HCT116 (cell line): ENCODE data around the gene FAM110D. TPM values are rescaled to one million over a fixed set of nuclear protein-coding genes. Genes with fewer than 3 reads are reported as not detected.
A peak's percentile ranks its signal among the peaks of the same experiment; 100 is the strongest.

Source experiments
- ATAC-seq: fragments of 200-7000 bp; cut with Tn5 transposase; 2 replicates; pipeline ENCODE4 v1.9.1; 2020; ENCODE audit warnings: mild to moderate bottlenecking, moderate library complexity
- BruUV-seq: library from RNA; stranded (reverse); fragments of 400-500 nt; replicated peaks from 2 replicates; lab custom pipeline; 2021; lab: Mats Ljungman, UMichigan
- CTCF ChIA-PET: fragments of 300-600 bp; sonication (Branson Sonifier 250); formaldehyde crosslinking; loops from one replicate; lab custom pipeline; 2021; ENCODE audit warnings: antibody characterized with exemption; lab: Charles Lee
- POLR2A ChIA-PET: fragments of 300-600, 350-600 bp; sonication (Branson Sonifier 250); formaldehyde crosslinking; loops from one replicate; lab custom pipeline; 2021; ENCODE audit warnings: antibody characterized with exemption; lab: Charles Lee
- RAD21 ChIA-PET, 2 experiments: fragments of 300-600 bp; sonication (Branson Sonifier 250); formaldehyde crosslinking; loops; one replicate each; lab custom pipeline; 2023; ENCODE audit warnings: low total read pairs in 2 of 2; ENCODE audit not compliant: uncharacterized antibody in 2 of 2, unreplicated experiment in 2 of 2, low non-redundant PET in 1 of 2; lab: Charles Lee
- DNase-seq: peaks from one replicate; pipeline ENCODE4 v3.0.0-alpha.2; 2010; ENCODE audit warnings: low read depth, low spot score
- H2AFZ ChIP-seq: fragments of 200-600 bp; shearing (Covaris generic), sonication (generic); 2 replicates; pipeline ENCODE4 v1.6.1; 2017; ENCODE audit warnings: low read depth, mixed run types, mixed read lengths, antibody characterized with exemption, low read length; ENCODE audit not compliant: poor library complexity, severe bottlenecking
- H3K27ac ChIP-seq: 2 replicates; pipeline ENCODE4 v1.5.1; 2012; ENCODE audit warnings: low read depth, low read length
- H3K27me3 ChIP-seq: fragments of 200-600 bp; sonication (generic); 2 replicates; pipeline ENCODE4 v1.6.1; 2016; ENCODE audit warnings: mixed run types, low read length, mixed read lengths; ENCODE audit not compliant: insufficient read depth
- H3K36me3 ChIP-seq, 2 experiments: fragments of 200-500 bp in 1 of 2; fragments of 200-600 bp in 1 of 2; sonication (Bioruptor generic) in 1 of 2; sonication (generic) in 1 of 2; 2 replicates each; pipeline versions ENCODE4 v1.5.1 to v1.6.1; 2014 to 2016; ENCODE audit warnings: low read length in 2 of 2, inconsistent platforms in 1 of 2, mixed read lengths in 1 of 2, mixed run types in 1 of 2; ENCODE audit not compliant: insufficient read depth in 2 of 2, control insufficient read depth in 1 of 2
- H3K4me1 ChIP-seq, 2 experiments: fragments of 200-600 bp in 1 of 2; sonication (generic) in 1 of 2; 2 replicates each; pipeline versions ENCODE4 v1.5.1 to v1.6.1; 2012 to 2017; ENCODE audit warnings: low read length in 2 of 2, inconsistent platforms in 1 of 2, mild to moderate bottlenecking in 1 of 2, mixed read lengths in 1 of 2, mixed run types in 1 of 2, moderate library complexity in 1 of 2; ENCODE audit not compliant: insufficient read depth in 2 of 2, control insufficient read depth in 1 of 2
- H3K4me2 ChIP-seq: fragments of 200-600 bp; sonication (generic); 2 replicates; pipeline ENCODE4 v1.6.1; 2017; ENCODE audit warnings: mixed run types, low read length, mixed read lengths
- H3K4me3 ChIP-seq, 2 experiments: fragments of 200-600 bp in 1 of 2; sonication (generic) in 1 of 2; replicated peaks in 1 of 2; 2 replicates each; pipeline ENCODE4 v1.5.1; 2011 to 2016; ENCODE audit warnings: low read length in 2 of 2, control low read depth in 1 of 2, low read depth in 1 of 2, mild to moderate bottlenecking in 1 of 2, mixed read lengths in 1 of 2, mixed run types in 1 of 2
- H3K79me2 ChIP-seq: fragments of 200-600 bp; sonication (generic); 2 replicates; pipeline ENCODE4 v1.6.1; 2017; ENCODE audit warnings: mild to moderate bottlenecking, mixed run types, low read length, moderate library complexity, mixed read lengths; ENCODE audit not compliant: insufficient read depth
- H3K9ac ChIP-seq: fragments of 200-600 bp; sonication (generic); 2 replicates; pipeline ENCODE4 v1.6.1; 2016; ENCODE audit warnings: low read length, mixed read lengths
- H3K9me2 ChIP-seq: fragments of 200-600 bp; sonication (generic), shearing (Covaris generic); 2 replicates; pipeline ENCODE4 v1.6.1; 2017; ENCODE audit warnings: mixed run types, mild to moderate bottlenecking, moderate library complexity; ENCODE audit not compliant: insufficient read depth
- H3K9me3 ChIP-seq, 2 experiments: fragments of 200-500 bp in 1 of 2; fragments of 200-600 bp in 1 of 2; sonication (Bioruptor generic) in 1 of 2; sonication (generic) in 1 of 2; 2 replicates each; pipeline ENCODE4 v1.6.1; 2014 to 2017; ENCODE audit warnings: low read length in 2 of 2, mixed read lengths in 2 of 2, inconsistent platforms in 1 of 2, low read depth in 1 of 2, mild to moderate bottlenecking in 1 of 2, mixed run types in 1 of 2, moderate library complexity in 1 of 2; ENCODE audit not compliant: control insufficient read depth in 1 of 2, insufficient read depth in 1 of 2
- H4K20me1 ChIP-seq: fragments of 200-600 bp; sonication (generic), shearing (Covaris generic); 2 replicates; pipeline ENCODE4 v1.6.1; 2017; ENCODE audit warnings: mixed run types, mild to moderate bottlenecking, moderate library complexity; ENCODE audit not compliant: insufficient read depth
- ATF3 ChIP-seq: IDR thresholded peaks from 2 replicates; pipeline ENCODE4 v1.6.1; 2012
- CBX3 ChIP-seq: IDR thresholded peaks from 2 replicates; pipeline ENCODE4 v1.6.1; 2012; ENCODE audit warnings: low read depth
- CEBPB ChIP-seq: IDR thresholded peaks from 2 replicates; pipeline ENCODE4 v1.6.1; 2012; ENCODE audit warnings: low read depth
- CTCF ChIP-seq, 3 experiments: fragments of 200-600 bp in 1 of 3; sonication (generic) in 1 of 3; IDR thresholded peaks in 2 of 3; conservative IDR thresholded peaks in 1 of 3; 2 replicates each; pipeline ENCODE4 v1.5.1; 2012 to 2017; ENCODE audit warnings: low read depth in 2 of 3, low read length in 2 of 3, antibody characterized with exemption in 1 of 3, borderline replicate concordance in 1 of 3, control low read depth in 1 of 3, mild to moderate bottlenecking in 1 of 3, mixed read lengths in 1 of 3, mixed run types in 1 of 3, moderate library complexity in 1 of 3; ENCODE audit not compliant: insufficient read depth in 1 of 3
- EGR1 ChIP-seq: IDR thresholded peaks from 2 replicates; pipeline ENCODE4 v1.6.1; 2012; ENCODE audit warnings: low read depth
- ELF1 ChIP-seq: IDR thresholded peaks from 2 replicates; pipeline ENCODE4 v1.6.1; 2012; ENCODE audit warnings: low read depth, borderline replicate concordance
- EZH2 ChIP-seq: fragments of 200-600 bp; sonication (generic); IDR thresholded peaks from 2 replicates; pipeline ENCODE4 v1.6.1; 2017; ENCODE audit warnings: antibody characterized with exemption, mixed run types
- FOSL1 ChIP-seq: IDR thresholded peaks from 2 replicates; pipeline ENCODE4 v1.6.1; 2012; ENCODE audit warnings: low read depth
- JUND ChIP-seq: IDR thresholded peaks from 2 replicates; pipeline ENCODE4 v1.6.1; 2012
- MAX ChIP-seq: IDR thresholded peaks from 2 replicates; pipeline ENCODE4 v1.6.1; 2012
- POLR2A ChIP-seq: IDR thresholded peaks from 2 replicates; pipeline ENCODE4 v1.7.0; 2011; ENCODE audit warnings: borderline replicate concordance; ENCODE audit not compliant: insufficient read depth, insufficient read length; ENCODE audit errors: extremely low read depth
- POLR2AphosphoS5 ChIP-seq: IDR thresholded peaks from 2 replicates; pipeline ENCODE4 v1.6.1; 2011; ENCODE audit warnings: mild to moderate bottlenecking, low read depth, low read length, moderate library complexity
- RAD21 ChIP-seq: IDR thresholded peaks from 2 replicates; pipeline ENCODE4 v1.6.1; 2012; ENCODE audit warnings: low read depth, mild to moderate bottlenecking
- SIN3A ChIP-seq: IDR thresholded peaks from 2 replicates; pipeline ENCODE4 v1.6.1; 2012; ENCODE audit warnings: low read depth
- SP1 ChIP-seq: IDR thresholded peaks from 2 replicates; pipeline ENCODE4 v1.6.1; 2012; ENCODE audit warnings: low read depth
- SRF ChIP-seq: IDR thresholded peaks from 2 replicates; pipeline ENCODE4 v1.6.1; 2012; ENCODE audit warnings: low read depth
- YY1 ChIP-seq: IDR thresholded peaks from 2 replicates; pipeline ENCODE4 v1.6.1; 2011; ENCODE audit warnings: low read length, low read depth, moderate library complexity, mild to moderate bottlenecking; ENCODE audit not compliant: insufficient replicate concordance; ENCODE audit errors: extremely low read depth
- ZBTB33 ChIP-seq: IDR thresholded peaks from 2 replicates; pipeline ENCODE4 v1.6.1; 2011; ENCODE audit warnings: mild to moderate bottlenecking, low read length, moderate library complexity; ENCODE audit not compliant: insufficient replicate concordance; ENCODE audit errors: extremely low read depth
- ZFX ChIP-seq: fragments of 450-650 bp; IDR thresholded peaks from 2 replicates; pipeline ENCODE4 v1.6.1; 2017
- ZNF274 ChIP-seq: fragments of 200-500 bp; sonication (Bioruptor generic); IDR thresholded peaks from 2 replicates; pipeline ENCODE4 v1.6.1; 2014; ENCODE audit warnings: mild to moderate bottlenecking, low read depth, low read length, inconsistent platforms
- intact Hi-C: fragments of 100-400 bp; cut with micrococcal nuclease; formaldehyde crosslinking; loops from 2 replicates; pipeline ENCODE4 v1.10.0; 2022
- total RNA-seq: library from RNA; stranded (reverse); gene quantifications from one replicate; pipeline ENCODE4 v1.2.1, GENCODE V29; 2021; ENCODE audit not compliant: unreplicated experiment

Gene FAM110D
- total RNA-seq, 1 experiment from 2014 or later: 0.34 TPM

- H3K4me1 ChIP-seq: peaks cover 4 to 22% of the 10 kb centered on the region in 2 experiments; a peak in 3 of 4 replicates
- ChIA-PET CTCF (interaction anchor here (1.3 to 2.0 kb wide), 4 partner anchors 25 to 247 kb away, joined by 3 to 27 read pairs (median 8); partner anchors contain the start of gene CEP85), RAD21 (no interaction called here), POLR2A (interaction anchor here (1.2 to 1.6 kb wide), 3 partner anchors 14 to 63 kb away, joined by 3 to 8 read pairs (median 6); partner anchors contain the start of gene CEP85)
- H3K27ac ChIP-seq: peak overlapping the region; percentile 74
- H3K36me3 ChIP-seq: no peaks in the 10 kb centered on the region; a peak in 1 of 4 replicates
- peak overlapping the region; percentile 98 for H3K4me2 ChIP-seq
- no TSS peak for BruUV-seq
- H4K20me1 ChIP-seq: no peaks in the 10 kb centered on the region
- no peaks in the 10 kb centered on the region for H3K9me3 ChIP-seq
- H3K4me3 ChIP-seq: peak overlapping the region; percentile 89 to 96
- ATAC-seq (peak; percentile 6; the same call in 1 of the 2 replicates), DNase-seq (no peak)
- no peak overlapping the region for H2AFZ ChIP-seq
- peaks cover 20% of the 10 kb centered on the region for H3K79me2 ChIP-seq
- intact Hi-C loops: no loop called here
- H3K9me2 ChIP-seq: no peaks in the 10 kb centered on the region
- H3K27me3 ChIP-seq: no peaks in the 10 kb centered on the region
- H3K9ac ChIP-seq: peak overlapping the region; percentile 93
- TF ChIP-seq POLR2AphosphoS5 (no peak), YY1 (no peak), POLR2A (no peak), JUND (no peak), MAX (no peak), ATF3 (no peak), ELF1 (no peak), SIN3A (no peak), CBX3 (no peak), ZBTB33 (no peak), RAD21 (no peak), ZNF274 (no peak), FOSL1 (no peak), CTCF (IDR thresholded peaks at IDR 0.05 in 2 of 3, conservative IDR thresholded peaks at IDR 0.05 in 1 of 3; ENCODE audit: borderline replicate concordance in 1 of 3, insufficient read depth in 1 of 3, low read depth in 2 of 3, low read length in 2 of 3) (no peak), EZH2 (no peak), SRF (no peak), CEBPB (no peak), ZFX (no peak), SP1 (no peak), EGR1 (no peak)
Measured at GRCh38 chr1:26170472-26170821, 11.6 kb downstream of the FAM110D start.
